HG02610 (cell line): ENCODE data around the gene MYH10.

Source experiments
- ATAC-seq: cut with Tn5 transposase; IDR thresholded peaks from one replicate; pipeline ENCODE4 v1.9.1; 2021; ENCODE audit warnings: mild to moderate bottlenecking, moderate library complexity; ENCODE audit not compliant: unreplicated experiment

MYH10 gene

DNA sequence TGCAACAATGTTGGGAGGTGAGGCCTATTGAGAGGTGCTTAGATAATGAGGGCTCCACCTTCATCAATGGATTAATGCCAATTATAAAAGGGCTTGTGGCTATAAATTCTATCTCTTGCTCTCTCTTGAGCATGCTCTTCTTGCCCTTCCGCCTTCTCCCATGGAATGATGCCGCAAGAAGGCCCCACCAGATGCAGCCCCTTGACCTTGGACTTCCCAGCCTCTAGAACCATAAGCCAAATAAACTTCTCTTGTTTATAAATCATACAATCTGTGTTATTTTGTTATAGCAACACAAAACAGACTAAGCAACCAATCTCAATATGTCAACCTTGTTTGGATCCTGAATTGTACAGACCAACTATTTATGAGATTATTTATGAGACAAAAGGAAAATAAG lies 20.0 kb downstream of the MYH10 start:
- ATAC-seq = no peak

DNA sequence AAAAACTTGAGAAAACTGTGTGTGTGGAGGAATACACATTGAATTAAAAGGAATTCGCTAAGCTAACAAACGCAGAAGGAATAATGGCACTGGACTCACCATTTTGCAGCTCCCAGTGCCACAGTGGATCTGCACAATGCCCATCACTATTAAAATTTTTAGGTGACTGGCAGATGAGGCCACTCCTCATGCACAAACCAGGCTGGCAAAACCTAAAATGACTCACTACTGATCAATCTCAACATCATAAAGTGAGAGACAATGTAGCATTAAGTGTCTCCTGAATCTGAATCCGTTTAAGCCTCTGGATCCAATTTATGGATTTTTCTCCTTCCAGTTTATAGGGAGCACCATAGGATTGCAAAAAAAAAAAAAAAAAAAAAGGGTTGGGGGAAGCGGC lies 20.6 kb downstream of the MYH10 start:
- ATAC-seq = no peak

DNA sequence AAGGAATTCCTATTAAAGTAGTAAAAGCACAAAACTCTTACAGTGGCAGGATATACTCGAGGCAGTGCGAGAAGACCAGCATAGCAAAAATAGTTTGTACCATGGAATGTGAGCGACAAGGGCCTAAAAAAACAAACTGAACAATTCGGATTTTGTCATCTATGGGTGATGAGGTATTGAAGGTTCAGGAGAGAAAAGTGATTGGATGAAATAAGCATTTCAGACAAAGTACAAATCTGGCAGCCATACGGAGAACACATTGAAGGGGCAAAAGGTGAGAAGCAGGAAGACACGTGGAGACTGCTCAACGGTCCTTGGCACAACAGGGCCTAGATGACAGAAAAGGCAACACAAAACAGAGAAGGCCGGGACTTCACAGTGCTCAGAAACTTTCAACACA lies 22.5 kb downstream of the MYH10 start:
- no peak for ATAC-seq

DNA sequence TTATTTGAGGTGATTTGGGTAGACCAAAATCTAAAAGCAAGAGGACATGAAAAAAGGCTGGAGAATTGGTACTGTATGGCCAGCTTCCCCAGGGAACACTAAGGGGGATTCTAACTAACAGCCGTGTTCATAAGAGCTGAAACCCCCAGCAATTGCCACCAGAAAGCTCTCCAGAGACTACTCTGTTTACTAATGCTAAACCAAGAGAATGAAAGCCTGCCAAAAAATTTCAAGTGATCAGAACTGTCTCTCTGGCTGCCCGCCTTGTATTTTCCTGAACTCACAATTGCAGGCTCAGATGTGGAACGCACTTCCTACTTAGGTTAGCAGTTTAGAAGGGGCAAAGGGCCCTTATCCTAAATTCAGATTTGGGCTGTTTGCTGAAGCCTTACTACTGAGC lies 24.1 kb downstream of the MYH10 start:
- ATAC-seq = no peak

DNA sequence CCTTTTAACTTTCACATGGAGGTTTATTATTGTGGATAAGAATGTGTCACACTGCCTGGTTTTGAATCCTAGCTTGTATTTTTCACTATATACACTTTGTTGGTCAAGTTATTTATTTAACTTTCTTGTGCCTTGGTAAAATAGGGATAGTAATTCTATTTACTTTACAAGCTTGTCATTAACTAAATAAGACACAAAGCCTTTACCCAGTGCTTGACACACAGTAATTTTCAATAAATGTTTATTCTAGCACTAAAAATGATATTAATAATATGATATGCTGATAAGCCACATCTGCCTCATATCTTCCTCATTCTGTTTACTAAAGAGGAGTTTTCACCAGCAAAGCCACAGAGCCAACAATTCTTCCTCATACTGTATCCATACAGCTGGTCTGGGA lies 27.8 kb downstream of the MYH10 start:
- no peak for ATAC-seq

DNA sequence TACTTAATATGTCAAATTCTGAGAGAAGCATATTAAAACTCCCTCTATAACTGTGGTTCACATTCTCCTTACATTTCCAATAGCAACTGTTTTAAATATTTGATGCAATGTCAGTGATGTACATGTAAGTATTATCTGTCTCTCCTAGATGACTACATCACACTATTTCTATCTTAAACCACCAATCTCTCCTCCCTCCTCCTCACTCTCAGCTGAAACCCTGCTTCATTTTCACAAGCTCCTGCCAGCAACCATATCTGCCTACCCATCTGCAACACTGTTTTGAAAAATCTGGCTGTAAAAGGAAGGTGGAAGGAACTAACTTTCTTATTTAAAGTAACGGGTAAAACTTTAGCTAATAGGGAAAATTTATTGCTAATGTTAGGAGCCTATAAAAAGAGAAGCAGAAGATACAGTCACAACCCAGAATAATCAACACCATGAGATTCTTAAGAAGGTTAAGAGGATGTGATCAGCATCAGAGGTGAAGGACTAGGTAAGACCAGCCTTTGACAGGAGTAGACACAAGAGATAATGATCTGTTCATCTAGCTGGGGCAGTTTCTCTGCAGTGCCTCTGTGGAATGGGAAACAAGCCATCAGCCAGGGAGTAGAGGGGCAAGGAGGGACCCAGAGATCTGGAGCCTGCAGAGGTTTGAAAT lies 31.0 kb downstream of the MYH10 start:
- no peak for ATAC-seq

DNA sequence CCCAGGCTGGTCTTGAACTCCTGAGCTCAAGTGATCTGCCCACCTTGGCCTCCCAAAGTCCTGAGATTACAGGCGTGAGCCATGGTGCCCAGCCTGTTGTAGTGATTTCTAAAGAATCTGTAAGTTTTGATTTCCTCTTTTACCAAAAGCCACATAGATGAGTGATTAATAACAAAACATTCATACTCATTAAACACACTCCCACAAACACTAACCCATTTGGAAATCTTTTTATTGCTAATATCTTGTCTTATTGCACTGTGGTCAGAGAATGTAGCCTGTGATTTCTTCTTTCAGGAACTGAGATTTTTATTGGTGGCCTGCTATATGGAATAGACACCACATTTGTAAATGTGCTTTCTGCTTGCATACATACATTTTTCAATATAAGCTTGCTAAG lies 31.6 kb downstream of the MYH10 start:
- no peak for ATAC-seq

DNA sequence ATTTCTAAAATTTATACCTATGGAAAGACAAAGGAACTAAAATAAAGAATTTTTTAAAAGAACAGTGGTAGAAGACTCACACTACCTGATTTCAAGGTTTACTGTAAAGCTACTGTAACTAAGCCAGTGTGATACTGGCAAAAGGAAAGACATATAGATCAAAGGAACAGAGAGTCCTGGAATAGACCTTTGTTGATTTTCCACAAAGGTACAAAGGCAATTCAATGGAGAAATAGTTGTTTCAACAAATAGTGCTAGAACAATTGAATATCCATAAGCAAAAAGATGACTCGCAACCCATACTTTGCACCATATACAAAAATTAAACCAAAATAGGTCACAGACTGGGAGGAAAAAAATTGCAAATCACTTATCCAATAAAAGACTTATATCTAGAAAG lies 36.7 kb downstream of the MYH10 start:
- no peak for ATAC-seq

DNA sequence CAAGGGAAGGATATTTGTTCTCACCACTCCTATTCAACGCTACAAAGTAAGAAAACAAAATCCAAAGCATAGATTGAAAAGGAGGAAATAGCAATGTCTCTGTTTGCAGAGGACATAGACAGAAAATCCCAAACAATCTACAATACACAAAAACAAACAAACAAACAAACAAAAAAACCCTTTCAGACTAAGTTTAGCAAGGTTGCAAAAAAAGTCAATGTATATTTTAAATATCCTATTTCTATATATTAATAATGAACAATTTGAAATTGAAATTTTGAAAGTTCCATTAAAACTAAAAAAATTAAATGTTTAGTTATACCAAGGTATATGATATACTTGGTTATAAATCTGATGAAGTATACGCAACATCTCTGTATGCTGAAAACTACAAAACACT lies 37.2 kb downstream of the MYH10 start:
- no peak for ATAC-seq

DNA sequence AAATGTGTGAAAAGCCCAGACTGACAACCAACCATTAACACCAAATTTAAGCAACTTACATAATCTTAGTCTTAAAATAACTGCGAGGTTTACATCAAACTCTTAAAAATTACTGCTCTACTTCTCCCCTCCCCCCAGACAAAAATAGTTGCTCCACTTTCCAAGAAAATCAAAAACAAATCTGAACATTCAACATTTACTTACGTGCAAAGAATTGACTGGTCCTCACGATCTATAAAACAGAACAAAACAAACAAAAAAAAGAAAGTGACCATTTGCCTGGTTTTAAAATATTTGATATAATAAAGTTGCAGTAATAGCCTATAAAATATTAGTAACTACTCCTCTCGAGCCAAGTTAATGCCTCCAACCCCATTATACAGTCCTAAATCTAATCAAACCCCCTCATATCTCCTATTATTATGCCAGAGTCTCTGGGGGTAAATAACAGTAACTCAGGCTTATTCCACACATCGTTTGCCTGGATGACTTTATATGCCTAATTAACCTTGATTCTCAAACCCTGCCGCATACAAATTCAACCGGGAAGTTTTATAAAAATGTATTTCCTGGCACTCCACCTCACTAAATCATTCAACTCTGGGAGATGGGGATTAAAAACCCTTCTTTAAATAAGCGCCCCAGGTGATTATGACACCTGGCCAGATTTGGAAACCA lies 41.5 kb downstream of the MYH10 start:
- ATAC-seq = no peak

DNA sequence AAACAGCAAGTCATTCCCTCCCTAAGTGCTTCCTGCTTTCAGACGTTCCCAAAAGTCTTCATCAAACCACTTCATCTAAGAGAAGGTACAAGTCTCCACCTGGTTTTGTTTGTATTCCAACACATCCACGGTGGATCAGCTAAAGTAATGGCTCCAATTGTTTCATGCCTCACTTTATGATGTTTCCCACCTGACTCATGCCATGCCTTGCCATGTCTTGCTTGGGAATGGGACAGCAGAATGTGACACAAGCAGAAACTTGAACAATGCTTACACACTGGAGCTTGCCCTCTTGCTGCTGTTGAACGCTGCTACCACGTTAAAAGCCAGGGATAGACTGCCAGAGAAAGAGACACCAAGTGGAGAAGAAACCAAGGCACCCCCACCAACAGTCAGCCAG lies 43.8 kb downstream of the MYH10 start:
- ATAC-seq = no peak

DNA sequence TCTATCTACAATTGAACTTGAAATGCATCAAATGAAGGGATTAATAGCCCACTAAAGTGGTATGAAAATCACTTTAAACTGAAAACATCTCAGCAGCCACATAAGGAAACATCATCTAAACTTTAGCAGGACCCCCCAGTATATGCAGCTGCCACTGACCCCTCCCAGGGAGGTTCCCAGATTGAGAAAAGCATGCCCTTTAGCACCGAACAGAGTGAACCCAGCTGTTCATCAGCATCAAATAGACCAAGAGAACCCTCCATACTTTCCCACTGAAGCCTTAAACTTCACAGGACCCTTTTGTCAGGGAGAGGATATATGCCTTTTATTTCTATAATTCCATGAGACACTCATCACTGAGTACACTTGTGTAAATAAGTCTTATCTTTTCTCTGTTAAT lies 44.6 kb downstream of the MYH10 start:
- no peak for ATAC-seq

DNA sequence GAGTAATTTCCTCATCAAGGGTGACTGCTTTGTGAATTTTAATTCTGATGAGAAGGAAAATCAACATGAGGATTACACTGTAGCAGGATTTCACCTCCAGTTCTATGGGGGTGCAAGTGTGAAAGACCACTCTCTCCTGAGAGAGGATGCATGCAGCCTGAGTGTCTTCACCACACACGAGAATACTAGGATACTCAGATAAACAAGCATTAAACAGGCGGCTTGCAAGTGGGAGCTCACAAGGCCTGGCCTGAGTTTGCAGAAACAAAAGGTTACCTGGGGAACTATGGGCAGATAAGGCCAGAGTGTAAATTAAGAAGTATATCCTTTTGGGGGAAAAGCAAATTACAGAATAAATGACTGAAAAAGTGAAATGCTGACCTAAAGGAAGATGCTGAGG lies 46.6 kb downstream of the MYH10 start:
- no peak for ATAC-seq

DNA sequence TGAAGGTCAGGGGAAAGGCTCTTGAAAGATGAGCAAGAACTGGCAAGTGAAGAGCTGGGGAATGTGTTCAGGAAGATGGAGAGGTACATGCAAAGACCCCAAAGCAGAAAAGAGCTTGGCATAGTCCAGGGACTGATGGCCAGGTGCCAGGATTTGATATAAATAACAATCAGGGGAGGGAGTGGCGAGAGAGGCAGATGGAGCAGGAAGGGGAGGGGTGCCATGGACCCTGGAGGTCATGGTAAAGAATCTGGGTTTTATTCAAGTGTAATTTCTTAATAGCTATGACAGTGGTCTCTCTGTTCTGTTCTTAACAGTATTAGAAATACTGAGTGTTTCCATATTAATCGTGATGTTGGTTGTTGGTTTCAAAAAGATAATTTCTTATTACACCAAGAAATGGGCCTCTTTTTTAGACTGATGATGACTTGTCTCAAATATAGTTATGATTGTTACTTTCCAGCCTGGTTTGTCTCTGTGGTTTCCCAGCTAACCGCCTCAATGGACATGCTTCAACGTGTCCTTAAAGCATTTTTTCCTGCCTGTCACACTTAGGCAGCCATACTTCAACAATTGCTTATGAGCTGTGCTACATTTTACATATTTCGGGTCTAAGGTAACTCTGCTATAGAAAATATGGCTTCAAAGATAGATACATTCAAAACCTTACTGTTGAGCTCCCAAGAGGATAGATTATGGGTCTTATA lies 49.4 kb downstream of the MYH10 start:
- ATAC-seq = peak; percentile 82

DNA sequence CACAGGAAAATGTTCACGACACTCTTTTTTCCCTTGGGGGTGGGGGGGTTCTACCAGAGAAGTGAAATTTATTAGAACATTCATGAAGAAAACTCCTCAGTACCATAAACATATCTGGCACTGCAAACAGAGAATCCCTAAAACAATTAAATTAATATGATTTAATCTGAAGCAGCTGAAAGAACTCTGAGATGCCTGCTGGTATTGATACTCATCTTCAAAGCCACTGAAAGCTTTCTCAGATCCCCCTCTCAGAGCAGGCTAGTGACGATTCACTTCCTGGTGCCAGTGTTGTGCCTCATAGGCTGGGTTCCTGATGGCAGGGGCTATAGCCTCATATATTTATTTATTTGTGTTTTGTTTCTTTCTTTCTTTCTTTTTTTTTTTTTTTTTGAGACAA lies 52.7 kb downstream of the MYH10 start:
- ATAC-seq = no peak

DNA sequence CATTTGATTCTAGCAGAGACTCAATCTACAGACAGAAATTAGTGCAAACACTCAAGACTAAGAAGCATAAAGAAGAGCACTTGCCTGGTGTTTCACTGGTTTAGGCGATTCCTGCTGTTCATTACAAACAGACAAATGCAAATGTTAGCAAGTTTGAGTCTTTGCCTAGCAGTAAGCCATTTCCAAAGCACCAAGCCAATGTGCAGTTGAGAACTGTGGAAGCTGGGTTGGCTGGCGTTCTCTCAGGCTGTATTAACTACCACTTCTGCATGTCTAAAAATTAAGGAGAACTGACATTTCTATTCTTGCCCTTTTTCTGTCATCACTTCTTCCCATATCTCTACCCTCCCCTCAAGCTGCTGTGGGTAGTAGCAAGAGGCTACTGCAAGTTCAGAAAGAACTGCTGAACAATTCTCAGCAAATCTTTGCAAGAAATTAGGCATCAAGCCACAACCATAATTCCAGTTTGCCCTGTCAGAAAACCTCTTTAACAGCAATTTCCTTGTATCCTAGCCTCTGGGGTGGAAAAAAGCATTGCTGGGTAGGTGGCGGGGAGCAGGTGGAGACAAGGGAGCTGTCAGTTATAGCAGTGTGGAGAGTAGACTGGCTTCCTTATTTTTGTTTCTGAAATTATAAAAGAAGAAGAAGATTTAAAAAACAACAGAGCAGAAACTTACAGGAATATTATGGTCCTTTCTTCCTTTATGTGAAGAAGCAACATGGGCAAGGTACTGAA lies 53.8 kb downstream of the MYH10 start:
- no peak for ATAC-seq

DNA sequence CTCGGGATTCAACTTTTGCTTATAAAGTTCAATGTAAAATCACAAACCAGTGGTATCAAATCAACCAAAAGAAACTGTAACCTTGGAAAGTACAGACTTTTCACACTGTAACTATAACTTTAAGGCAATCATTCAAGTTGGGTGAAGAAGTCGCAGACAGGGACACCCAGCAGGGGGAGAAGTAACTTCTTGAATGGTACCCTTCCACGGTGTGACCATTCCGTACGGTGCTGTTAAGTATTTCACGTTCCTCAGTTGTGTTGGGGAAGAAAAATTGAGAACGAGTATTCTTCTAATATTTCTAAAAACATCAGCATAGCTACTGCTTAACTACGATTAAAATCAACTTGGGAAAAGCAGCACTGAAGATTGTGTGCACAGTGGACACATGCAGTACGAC lies 55.8 kb downstream of the MYH10 start:
- ATAC-seq = no peak

DNA sequence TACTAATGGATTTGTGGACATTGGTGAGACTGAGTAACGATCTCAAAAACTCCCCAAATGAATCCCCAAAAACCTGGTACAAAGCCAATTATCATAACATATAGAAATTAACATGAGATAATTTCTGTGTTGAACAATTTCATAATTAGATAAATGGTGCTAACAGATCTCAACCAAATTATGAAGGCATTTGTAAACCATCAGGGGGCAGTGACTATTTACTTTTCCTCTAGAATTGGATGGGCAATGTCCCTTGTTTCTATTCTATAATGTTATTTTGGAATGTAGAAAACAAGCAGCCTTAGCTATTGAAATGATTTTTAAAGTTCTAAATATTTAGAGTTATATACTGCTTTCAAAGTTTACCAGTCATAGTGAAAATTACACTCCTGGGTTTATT lies 57.8 kb downstream of the MYH10 start:
- no peak for ATAC-seq

DNA sequence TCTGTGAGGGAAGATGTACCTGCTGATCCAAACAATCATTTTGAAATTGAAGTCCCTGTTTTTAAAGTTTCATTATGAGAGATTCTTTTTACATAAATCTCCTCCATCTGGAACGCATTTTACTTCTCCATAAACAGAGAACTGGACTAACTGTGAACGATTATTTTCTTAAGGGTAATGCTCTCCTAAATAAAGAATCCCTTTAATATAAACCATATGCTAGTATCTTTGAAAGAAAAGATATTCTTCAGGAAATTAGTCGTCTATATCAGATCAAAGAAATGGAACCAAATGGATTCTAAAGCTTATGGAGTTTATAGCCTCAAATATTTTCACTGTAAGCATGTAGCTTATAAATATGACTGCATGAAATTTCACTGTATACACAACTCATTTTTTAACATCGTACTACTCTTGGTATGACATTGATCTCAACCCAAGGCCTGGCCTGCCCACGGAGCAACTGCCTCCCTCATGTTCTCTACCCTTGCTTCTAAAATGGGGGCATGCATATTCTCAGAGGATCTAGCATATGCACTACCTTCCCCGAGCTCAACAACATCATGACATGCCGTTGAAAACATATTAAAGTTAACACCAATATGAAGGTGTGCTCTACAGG lies 66.4 kb downstream of the MYH10 start:
- no peak for ATAC-seq

DNA sequence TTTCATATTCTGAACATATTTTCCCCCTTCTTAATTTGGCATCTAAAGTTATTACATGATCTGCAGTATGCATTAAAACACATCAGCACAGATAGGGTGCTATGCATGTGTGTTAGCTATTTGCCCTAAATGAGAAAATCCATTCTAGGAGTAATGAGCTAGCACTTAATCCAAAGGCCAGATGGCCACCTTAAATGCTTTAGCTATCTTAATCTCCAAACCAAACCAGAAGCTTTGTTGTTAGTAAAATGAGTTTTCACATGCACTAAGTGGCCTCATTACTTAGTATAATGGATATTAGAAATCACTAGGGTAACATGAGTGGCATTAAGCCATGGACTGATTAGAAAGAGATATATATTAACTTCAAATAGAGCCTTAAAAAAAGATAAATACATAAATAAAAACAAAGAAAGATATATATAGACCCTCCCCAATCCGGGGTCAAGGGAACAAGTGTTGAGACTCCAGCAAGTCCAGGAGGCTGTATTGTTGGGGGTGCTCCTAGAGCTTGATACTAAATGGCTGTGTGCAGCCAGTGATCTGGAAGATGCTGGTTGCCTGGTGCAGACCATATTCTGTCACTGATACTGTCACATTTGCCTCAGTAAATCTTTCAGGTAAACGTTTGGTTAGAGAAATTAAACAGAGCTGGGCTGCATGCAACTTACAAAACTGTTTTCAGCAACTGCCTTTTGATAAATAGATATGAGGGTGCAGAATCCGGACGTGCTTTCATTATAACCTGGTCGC lies 67.3 kb downstream of the MYH10 start:
- no peak for ATAC-seq

DNA sequence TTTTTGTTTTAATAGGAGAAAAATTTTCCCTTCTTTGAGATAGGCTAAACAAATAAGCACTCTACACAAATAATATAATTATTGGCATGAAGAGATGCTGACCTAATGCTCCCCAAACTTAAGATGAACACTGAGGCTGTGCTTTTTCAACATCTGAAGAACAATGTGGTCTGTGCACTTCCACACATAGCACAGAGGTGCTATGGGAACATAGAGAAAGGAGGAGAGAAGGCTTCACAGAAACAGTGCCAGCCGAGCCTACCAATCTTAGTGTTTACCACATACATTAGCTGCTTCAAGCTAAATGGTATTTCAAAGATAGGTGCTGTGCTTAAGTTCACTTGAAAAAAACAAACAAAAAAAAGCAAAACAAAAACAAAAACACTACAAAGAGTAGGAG lies 72.4 kb downstream of the MYH10 start:
- no peak for ATAC-seq
